Hair follicle dermal papilla cell (primary cell): ENCODE data around the gene IL27RA. TPM values are rescaled to one million over a fixed set of nuclear protein-coding genes. Genes with fewer than 3 reads are reported as not detected.

Experiments
- total RNA-seq: library from RNA; depleted of rRNA; stranded (reverse); fragments of >200 nt; gene quantifications from 2 replicates; pipeline ENCODE4 v1.2.3, GENCODE V29; 2012

The IL27RA gene
- total RNA-seq = 0.49 and 2.1 TPM in 2 replicates

GRCh38 chr19:14031719-14032480, at the start of gene IL27RA:
Gene IL27RA (plus strand): TSS chr19:14031762. CDS start chr19:14031873, 111 bp downstream.

GRCh38 chr19:14006085-14006765, 25.3 kb upstream of the IL27RA start, which contains the start of gene RFX1:
Gene RFX1 (minus strand): TSS chr19:14006320. CDS start chr19:13993843, 12,477 bp downstream.

GRCh38 chr19:14027856-14028450, 3.6 kb upstream of the IL27RA start, which contains the start of gene RLN3:
Gene RLN3 (plus strand): TSS chr19:14028148. CDS start chr19:14028205, 57 bp downstream.

DNA sequence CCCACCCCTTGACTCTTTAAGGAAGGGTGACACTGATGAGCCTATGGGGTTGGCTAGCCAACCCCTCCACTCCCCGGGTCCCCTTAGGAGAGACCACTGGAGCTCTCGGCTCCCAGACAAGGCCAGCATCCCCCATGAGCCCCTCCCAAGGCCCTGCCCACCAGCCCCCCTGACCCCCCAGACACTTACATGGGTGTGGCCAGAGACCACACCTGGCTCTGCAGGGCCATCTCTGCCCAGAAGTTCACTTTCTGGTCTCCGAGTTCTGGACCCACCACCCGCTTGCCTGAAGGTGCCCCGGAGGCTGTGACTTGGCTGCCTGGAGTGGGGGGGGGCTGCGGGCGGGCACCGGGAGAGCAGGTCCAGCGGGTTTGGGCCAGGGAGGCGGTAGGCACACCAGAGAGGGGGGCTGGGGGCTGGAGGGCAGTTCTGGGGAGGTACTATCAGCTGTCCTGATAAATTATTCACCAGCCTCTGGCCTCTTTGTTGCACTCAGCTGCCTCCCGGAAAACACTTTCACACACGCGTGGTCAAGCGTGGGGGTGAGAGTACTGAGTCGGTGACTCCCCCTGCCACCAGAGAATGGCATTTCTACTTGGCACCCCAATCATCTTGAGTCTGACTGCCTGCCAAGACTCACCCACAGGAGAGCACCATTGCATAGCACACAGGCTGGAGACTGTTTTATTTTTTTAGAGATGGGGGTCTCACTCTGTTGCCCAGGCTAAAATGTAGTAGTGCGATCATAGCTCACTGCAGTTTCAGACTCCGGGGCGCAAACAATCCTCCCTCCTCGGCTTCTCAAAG, 30.4 kb downstream of the IL27RA start, which contains the start of gene PALM3:
TSS of gene PALM3 (minus strand) at position 326 of the 807 bp plus-strand sequence. CDS start at position 230, 96 bp downstream.

DNA sequence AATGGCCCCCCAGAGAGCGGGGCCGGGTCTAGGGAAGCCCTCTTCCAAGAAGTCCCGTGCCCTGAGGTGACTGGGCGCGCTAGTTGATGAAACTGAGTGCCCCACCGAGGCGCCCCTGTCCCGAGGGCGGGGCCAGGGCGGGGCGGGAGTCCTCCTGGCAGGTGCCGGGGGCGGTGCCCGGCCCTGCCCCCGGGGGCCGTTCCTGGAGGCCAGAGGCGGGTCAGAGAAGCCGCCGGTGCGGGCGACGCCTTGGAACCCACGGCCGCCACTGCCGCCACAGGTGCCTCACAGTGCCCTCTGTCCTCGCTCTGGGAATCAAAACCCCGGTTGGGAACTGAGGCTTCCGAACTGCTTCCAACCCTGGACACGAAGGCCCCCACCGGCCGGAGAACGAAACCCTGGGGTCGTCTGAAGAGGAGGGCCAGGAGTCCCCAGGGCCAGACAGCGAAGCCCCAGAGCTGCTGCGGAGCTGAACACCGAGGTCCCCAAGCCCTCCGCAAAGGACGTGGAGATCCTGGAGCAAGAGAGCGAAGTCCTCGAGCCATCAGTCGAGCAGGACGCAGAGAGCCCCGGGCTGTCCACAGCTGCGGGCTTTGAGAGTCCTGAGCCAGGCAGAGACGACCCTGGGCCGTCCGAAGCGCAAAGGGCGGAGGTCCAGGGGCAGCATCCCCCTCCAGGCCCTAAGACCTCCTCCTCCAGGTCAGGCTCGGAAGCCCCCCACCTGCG, 41.1 kb downstream of the IL27RA start, which contains the start of gene MISP3:
TSS of gene MISP3 (plus strand) at position 252 of the 726 bp plus-strand sequence. CDS start 524 bp downstream, outside the sequence.

GRCh38 chr19:14085309-14085995, 53.9 kb downstream of the IL27RA start, which contains the start of gene C19orf67:
Gene C19orf67 (minus strand): TSS chr19:14085783. CDS start chr19:14085627, 156 bp downstream.

DNA sequence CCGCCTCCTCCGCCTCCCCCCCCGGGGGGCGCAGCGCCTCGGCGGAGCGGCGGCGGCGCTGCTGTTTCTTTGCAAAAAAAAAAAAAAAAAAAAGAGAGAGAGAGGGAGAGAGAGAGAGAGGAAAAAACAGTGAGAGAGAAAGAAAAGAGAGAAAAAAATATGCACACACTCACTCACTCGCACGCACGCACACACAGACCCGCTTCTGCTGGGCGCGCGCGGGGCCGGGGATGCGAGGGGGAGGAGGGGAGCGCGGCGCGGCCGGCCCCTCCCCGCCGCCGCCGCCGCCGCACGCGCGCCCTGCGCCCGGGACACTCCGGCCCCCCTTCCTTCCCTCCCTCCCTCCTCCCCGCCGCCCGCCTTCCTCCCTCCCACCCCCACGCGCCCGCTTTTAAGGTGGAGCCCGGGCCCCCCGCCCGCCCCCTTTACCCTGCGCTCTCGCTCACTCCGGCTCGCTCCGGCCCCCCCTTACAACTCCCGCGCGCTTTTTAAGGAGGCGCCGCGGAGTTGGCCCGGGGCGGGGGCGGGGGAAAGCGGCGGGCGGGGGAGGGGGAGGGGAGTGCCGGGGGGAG, 59.0 kb downstream of the IL27RA start, which contains the start of gene SAMD1:
TSS of gene SAMD1 (minus strand) at position 243 of the 572 bp plus-strand sequence.

Other genes with a start within 250 kb of the IL27RA start
- 8.4 and 11.4 TPM in 2 replicates for gene ZSWIM4, start 236.3 kb upstream of the IL27RA start, total RNA-seq
- gene NANOS3, start 154.6 kb upstream of the IL27RA start, total RNA-seq = 0.49 TPM in 1 of 2 replicates, not detected in the other
- 0.36 and 0.97 TPM in 2 replicates for gene BRME1, start 125.6 kb upstream of the IL27RA start, total RNA-seq
- gene CC2D1A, start 125.6 kb upstream of the IL27RA start, total RNA-seq = 24.7 and 26.8 TPM in 2 replicates
- 7.2 and 11.5 TPM in 2 replicates for gene PODNL1, start 93.3 kb upstream of the IL27RA start, total RNA-seq
- gene DCAF15, start 79.3 kb upstream of the IL27RA start, total RNA-seq = 12.8 and 14.3 TPM in 2 replicates
- 3.2 TPM in 2 replicates for gene RFX1, start 25.4 kb upstream of the IL27RA start, total RNA-seq
- gene RLN3, start 3.6 kb upstream of the IL27RA start, total RNA-seq = not detected in 2 replicates
- 0.32 TPM in 1 of 2 replicates, not detected in the other for gene PALM3, start 30.3 kb downstream of the IL27RA start, total RNA-seq
- 0.49 TPM in 2 replicates for gene MISP3, start 41.0 kb downstream of the IL27RA start, total RNA-seq
- gene C19orf67, start 54.0 kb downstream of the IL27RA start, total RNA-seq = not detected in 2 replicates
- 18.9 and 28.9 TPM in 2 replicates for gene SAMD1, start 59.0 kb downstream of the IL27RA start, total RNA-seq
- 51.6 and 61.8 TPM in 2 replicates for gene PRKACA, start 86.0 kb downstream of the IL27RA start, total RNA-seq
- 1.3 and 2.2 TPM in 2 replicates for gene ASF1B, start 104.8 kb downstream of the IL27RA start, total RNA-seq
- gene ADGRL1, start 174.4 kb downstream of the IL27RA start, total RNA-seq = 4.9 and 5.1 TPM in 2 replicates